Stimulated activated naive B cell treated with anti-CD40 and anti-IgM and Interleukin-4, amounts not matched to agents 10 μg/mL and 1 μg/mL and 100 μg/mL, for 72 hours (primary cell): ENCODE measurements around the gene HTR7.
"Not testable (repeated sequence)": the region's sequence is repeated elsewhere in the genome, so short reads cannot be mapped to it uniquely, and the experiment has no call there.

Experiments used
- ATAC-seq, 2 donors: fragments of 150-1000 bp; cut with Tn5 transposase; replicated peaks; 2 replicates each; pipeline ENCODE4 v1.10.0; 2021; ENCODE audit warnings: moderate library complexity in 1 of 2
- DNase-seq: peaks from one replicate; pipeline ENCODE4 v3.0.0; 2021
- H3K27ac Mint-ChIP-seq: one replicate; pipeline ENCODE4 v1.8.0; 2022; ENCODE audit warnings: mild to moderate bottlenecking, mixed read lengths
- H3K27me3 Mint-ChIP-seq, 2 donors: one replicate each; pipeline ENCODE4 v1.8.0; 2022; ENCODE audit warnings: mixed read lengths in 2 of 2
- H3K36me3 Mint-ChIP-seq, 2 donors: one replicate each; pipeline ENCODE4 v1.8.0; 2022; ENCODE audit warnings: mixed read lengths in 2 of 2, mild to moderate bottlenecking in 1 of 2
- H3K4me1 Mint-ChIP-seq, 2 donors: one replicate each; pipeline ENCODE4 v1.8.0; 2022; ENCODE audit warnings: mixed read lengths in 2 of 2, mild to moderate bottlenecking in 1 of 2
- H3K4me3 Mint-ChIP-seq, 2 donors: one replicate each; pipeline ENCODE4 v1.8.0; 2022; ENCODE audit warnings: mild to moderate bottlenecking in 2 of 2, mixed read lengths in 2 of 2, moderate library complexity in 1 of 2
- H3K9me3 Mint-ChIP-seq, 2 donors: one replicate each; pipeline ENCODE4 v1.8.0; 2022; ENCODE audit warnings: mixed read lengths in 2 of 2, mild to moderate bottlenecking in 1 of 2

Gene HTR7

GRCh38 chr10:90846746-90847145, 11.1 kb downstream of the HTR7 start:
- peaks cover 9 to 12% of the 10 kb centered on the region in 2 donors for H3K36me3 Mint-ChIP-seq
- DNase-seq (no peak), ATAC-seq (no peak)
- no peak overlapping the region for H3K27ac Mint-ChIP-seq
- H3K4me1 Mint-ChIP-seq = peaks cover 0 to 10% of the 10 kb centered on the region in 2 donors
- H3K4me3 Mint-ChIP-seq = no peak overlapping the region
- peaks cover 10 to 12% of the 10 kb centered on the region in 2 donors for H3K9me3 Mint-ChIP-seq
- H3K27me3 Mint-ChIP-seq = peaks cover 28 to 47% of the 10 kb centered on the region in 2 donors

- Mint-ChIP-seq H3K9me3 (peaks cover 6 to 7% of the 10 kb centered on the region in 2 donors), H3K36me3 (peaks cover 6 to 7% of the 10 kb centered on the region in 2 donors), H3K27ac (no peak overlapping the region), H3K27me3 (peaks cover 22 to 40% of the 10 kb centered on the region in 2 donors), H3K4me3 (no peak overlapping the region), H3K4me1 (peaks cover 0 to 10% of the 10 kb centered on the region in 2 donors)
- DNase-seq (no peak), ATAC-seq (no peak)
Observed at GRCh38 chr10:90845726-90846125, 12.1 kb downstream of the HTR7 start.

- peaks cover 0 to 10% of the 10 kb centered on the region in 2 donors for H3K4me1 Mint-ChIP-seq
- H3K27me3 Mint-ChIP-seq = peaks cover 25 to 32% of the 10 kb centered on the region in 2 donors
- no peaks in the 10 kb centered on the region for H3K9me3 Mint-ChIP-seq
- no peaks in the 10 kb centered on the region for H3K36me3 Mint-ChIP-seq
- no peak for DNase-seq
- no peak overlapping the region for H3K27ac Mint-ChIP-seq
- ATAC-seq = peak; percentile 65 to 66
- H3K4me3 Mint-ChIP-seq = no peak overlapping the region
Observed at GRCh38 chr10:90842725-90843124, 15.1 kb downstream of the HTR7 start.

GRCh38 chr10:90837486-90837885, 20.4 kb downstream of the HTR7 start:
- H3K4me1 Mint-ChIP-seq = no peaks in the 10 kb centered on the region
- ATAC-seq (no peak), DNase-seq (no peak)
- H3K4me3 Mint-ChIP-seq = no peak overlapping the region
- no peaks in the 10 kb centered on the region for H3K36me3 Mint-ChIP-seq
- H3K27me3 Mint-ChIP-seq = peaks cover 7 to 9% of the 10 kb centered on the region in 2 donors
- H3K27ac Mint-ChIP-seq = no peak overlapping the region
- H3K9me3 Mint-ChIP-seq = no peaks in the 10 kb centered on the region

DNA sequence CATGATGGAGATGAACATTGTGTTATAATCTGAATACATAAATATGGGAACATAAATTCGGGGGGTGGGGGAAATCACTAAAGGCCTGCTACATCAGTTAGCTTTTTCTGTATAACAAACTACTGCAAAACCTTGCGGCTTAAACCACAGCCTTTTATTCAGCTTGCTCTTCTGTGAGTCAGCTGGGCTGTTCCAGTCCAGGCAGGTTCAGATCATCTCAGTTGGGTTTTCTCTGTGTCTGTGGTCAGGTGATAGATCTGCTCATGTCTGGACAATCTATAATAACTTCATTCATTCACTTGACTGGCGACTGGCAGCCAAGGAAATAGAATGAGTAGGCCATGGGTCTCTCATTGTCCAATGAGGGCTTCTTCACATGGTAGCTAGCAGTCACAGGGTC, 23.5 kb downstream of the HTR7 start:
- no peaks in the 10 kb centered on the region for H3K36me3 Mint-ChIP-seq
- no peak overlapping the region for H3K4me3 Mint-ChIP-seq
- no peaks in the 10 kb centered on the region for H3K4me1 Mint-ChIP-seq
- no peak for ATAC-seq
- DNase-seq = no peak
- no peak overlapping the region for H3K27ac Mint-ChIP-seq
- H3K9me3 Mint-ChIP-seq = peaks cover 0 to 5% of the 10 kb centered on the region in 2 donors
- H3K27me3 Mint-ChIP-seq = peaks cover 4 to 7% of the 10 kb centered on the region in 2 donors

DNA sequence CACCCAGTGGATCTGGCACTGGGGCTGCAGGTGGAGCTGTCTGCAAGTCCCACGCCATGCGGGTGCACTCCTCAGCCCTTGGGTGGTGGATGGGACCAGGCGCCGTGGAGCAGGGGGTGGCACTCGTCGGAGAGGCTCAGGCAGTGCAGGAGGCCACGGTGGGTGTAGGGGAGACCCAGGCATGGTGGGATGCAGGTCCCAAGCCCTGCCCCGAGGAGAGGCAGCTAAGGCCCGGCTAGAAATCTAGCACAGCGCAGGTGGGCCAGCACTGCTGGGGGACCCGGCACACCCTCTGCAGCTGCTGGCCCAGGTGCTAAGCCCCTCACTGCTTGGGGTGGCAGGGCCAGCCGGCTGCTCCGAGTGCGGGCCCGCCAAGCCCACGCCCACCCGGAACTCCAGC, 25.7 kb downstream of the HTR7 start:
- Mint-ChIP-seq H3K4me3 (no peak overlapping the region), H3K9me3 (peaks cover 0 to 5% of the 10 kb centered on the region in 2 donors)

GRCh38 chr10:90822508-90822907, 35.3 kb downstream of the HTR7 start:
- ATAC-seq = no peak
- H3K4me3 Mint-ChIP-seq = no peak overlapping the region
- no peak for DNase-seq
- no peak overlapping the region for H3K27ac Mint-ChIP-seq
- peaks cover 0 to 4% of the 10 kb centered on the region in 2 donors for H3K36me3 Mint-ChIP-seq
- no peaks in the 10 kb centered on the region for H3K4me1 Mint-ChIP-seq
- peaks cover 24 to 33% of the 10 kb centered on the region in 2 donors for H3K27me3 Mint-ChIP-seq
- H3K9me3 Mint-ChIP-seq = peaks cover 9 to 11% of the 10 kb centered on the region in 2 donors

More for the DNA sequence above, 25.7 kb downstream of the HTR7 start:
- H3K27ac Mint-ChIP-seq = no peak overlapping the region
- peaks cover 10 to 13% of the 10 kb centered on the region in 2 donors for H3K27me3 Mint-ChIP-seq
- no peaks in the 10 kb centered on the region for H3K36me3 Mint-ChIP-seq
- ATAC-seq = no peak
- no peak for DNase-seq
- H3K4me1 Mint-ChIP-seq = no peaks in the 10 kb centered on the region

DNA sequence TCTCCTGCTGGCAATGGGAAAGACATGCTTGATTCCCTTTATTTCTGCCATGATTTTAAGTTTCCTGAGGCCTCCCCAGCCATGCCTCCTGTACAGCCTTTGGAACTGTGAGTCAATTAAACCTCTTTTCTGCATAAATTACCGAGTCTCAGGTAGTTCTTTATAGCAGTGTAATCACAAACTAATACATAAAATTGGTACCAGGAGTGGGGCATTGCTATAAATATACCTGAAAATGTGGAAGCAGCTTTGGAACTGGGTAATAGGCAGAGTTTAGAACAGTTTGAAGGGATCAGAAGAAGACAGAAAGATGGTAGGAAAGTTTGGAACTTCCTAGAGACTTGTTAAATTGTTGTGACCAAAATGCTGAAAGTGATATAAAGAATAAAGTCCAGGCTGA, 36.0 kb downstream of the HTR7 start:
- not testable (repeated sequence) for H3K36me3 Mint-ChIP-seq, H3K4me3 Mint-ChIP-seq, DNase-seq, H3K27ac Mint-ChIP-seq, ATAC-seq, H3K4me1 Mint-ChIP-seq
- H3K27me3 Mint-ChIP-seq = peaks cover 19 to 26% of the 10 kb centered on the region in 2 donors
- peaks cover 9 to 11% of the 10 kb centered on the region in 2 donors for H3K9me3 Mint-ChIP-seq

GRCh38 chr10:90819911-90820310, 37.9 kb downstream of the HTR7 start:
- Mint-ChIP-seq H3K9me3 (peaks cover 9% of the 10 kb centered on the region in 2 donors), H3K27me3 (peaks cover 8 to 14% of the 10 kb centered on the region in 2 donors), H3K27ac (no peak overlapping the region), H3K36me3 (peaks cover 0 to 4% of the 10 kb centered on the region in 2 donors), H3K4me1 (peaks cover 0 to 8% of the 10 kb centered on the region in 2 donors), H3K4me3 (no peak overlapping the region)
- ATAC-seq (no peak), DNase-seq (no peak)

DNA sequence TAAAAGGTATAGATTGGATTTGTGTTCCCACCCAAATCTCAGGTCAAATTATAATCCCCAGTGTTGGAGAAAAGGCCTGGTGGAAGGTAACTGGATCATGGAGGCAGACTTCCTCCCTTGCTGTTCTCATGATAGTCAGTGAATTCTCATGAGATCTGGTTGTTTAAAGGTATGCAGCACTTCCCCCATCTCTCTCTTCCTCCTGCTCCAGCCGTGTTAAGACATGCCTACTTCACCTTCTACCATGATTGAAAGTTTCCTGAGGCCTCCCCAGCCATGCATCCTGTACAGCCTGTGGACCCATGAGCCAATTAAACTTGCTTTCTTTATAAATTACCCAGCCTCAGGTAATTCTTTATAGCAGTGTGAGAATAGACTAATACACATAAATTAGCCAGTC, 39.1 kb downstream of the HTR7 start:
- Mint-ChIP-seq H3K27ac (no peak overlapping the region), H3K4me1 (peaks cover 0 to 8% of the 10 kb centered on the region in 2 donors), H3K9me3 (peaks cover 9% of the 10 kb centered on the region in 2 donors), H3K4me3 (no peak overlapping the region), H3K27me3 (peaks cover 8 to 10% of the 10 kb centered on the region in 2 donors), H3K36me3 (peaks cover 0 to 4% of the 10 kb centered on the region in 2 donors)
- ATAC-seq (no peak), DNase-seq (no peak)

- Mint-ChIP-seq H3K27me3 (peaks cover 4 to 9% of the 10 kb centered on the region in 2 donors), H3K36me3 (peaks cover 0 to 2% of the 10 kb centered on the region in 2 donors), H3K9me3 (peaks cover 7 to 8% of the 10 kb centered on the region in 2 donors), H3K27ac (no peak overlapping the region), H3K4me1 (peaks cover 0 to 8% of the 10 kb centered on the region in 2 donors), H3K4me3 (no peak overlapping the region)
- no peak for DNase-seq
- no peak for ATAC-seq
Observed at GRCh38 chr10:90817128-90817889, 40.5 kb downstream of the HTR7 start.

DNA sequence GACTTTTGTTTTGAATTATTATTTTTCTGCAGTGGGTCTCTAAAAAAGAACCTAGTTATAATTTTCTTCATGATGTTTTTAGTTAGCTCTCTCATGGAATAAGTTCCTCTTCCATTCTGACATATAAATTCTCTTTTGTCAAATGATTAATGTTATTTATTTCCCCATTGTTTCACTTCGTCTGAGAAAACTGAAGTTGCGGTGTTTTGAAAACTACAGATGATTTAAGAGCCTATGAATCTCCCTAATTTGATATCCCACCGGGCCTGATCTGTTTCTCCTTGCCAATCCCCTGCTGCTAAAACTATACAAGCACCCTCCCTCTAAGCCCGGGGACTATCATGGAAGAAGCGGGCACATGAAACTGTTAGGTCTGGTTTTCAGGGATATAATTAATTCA, 41.4 kb downstream of the HTR7 start:
- H3K27ac Mint-ChIP-seq = no peak overlapping the region
- peaks cover 0 to 2% of the 10 kb centered on the region in 2 donors for H3K9me3 Mint-ChIP-seq
- H3K36me3 Mint-ChIP-seq = no peaks in the 10 kb centered on the region
- H3K4me1 Mint-ChIP-seq = peaks cover 0 to 8% of the 10 kb centered on the region in 2 donors
- ATAC-seq (no peak), DNase-seq (no peak)
- peaks cover 0 to 6% of the 10 kb centered on the region in 2 donors for H3K27me3 Mint-ChIP-seq
- no peak overlapping the region for H3K4me3 Mint-ChIP-seq

GRCh38 chr10:90813594-90814365, 44.1 kb downstream of the HTR7 start:
- no peak for DNase-seq
- no peak overlapping the region for H3K27ac Mint-ChIP-seq
- H3K36me3 Mint-ChIP-seq = no peaks in the 10 kb centered on the region
- peaks cover 0 to 2% of the 10 kb centered on the region in 2 donors for H3K9me3 Mint-ChIP-seq
- no peak for ATAC-seq
- H3K4me1 Mint-ChIP-seq = peaks cover 0 to 8% of the 10 kb centered on the region in 2 donors
- no peak overlapping the region for H3K4me3 Mint-ChIP-seq
- H3K27me3 Mint-ChIP-seq = peaks cover 0 to 6% of the 10 kb centered on the region in 2 donors

GRCh38 chr10:90807106-90807505, 50.7 kb downstream of the HTR7 start:
- H3K9me3 Mint-ChIP-seq, H3K4me1 Mint-ChIP-seq, DNase-seq, ATAC-seq, H3K4me3 Mint-ChIP-seq, H3K36me3 Mint-ChIP-seq, H3K27ac Mint-ChIP-seq: not testable (repeated sequence)
- H3K27me3 Mint-ChIP-seq = peaks cover 0 to 13% of the 10 kb centered on the region in 2 donors
